Panc1 (cell line): ENCODE results near the gene MYEOV. TPM values are rescaled to one million over a fixed set of nuclear protein-coding genes. Genes with fewer than 3 reads are reported as not detected.
A peak's percentile ranks its signal among the peaks of the same experiment; 100 is the strongest.

Experiments used
- ATAC-seq: fragments of 200-7000 bp; cut with Tn5 transposase; 2 replicates; pipeline ENCODE4 v1.9.1; 2020; ENCODE audit warnings: mild to moderate bottlenecking, moderate library complexity
- BruUV-seq: library from RNA; stranded (reverse); fragments of 400-500 nt; replicated peaks from 2 replicates; lab custom pipeline; 2021; lab: Mats Ljungman, UMichigan
- CTCF ChIA-PET: fragments of 300-600 bp; sonication (Branson Sonifier 250); formaldehyde crosslinking; loops from one replicate; lab custom pipeline; 2022; ENCODE audit warnings: antibody characterized with exemption; lab: Charles Lee
- POLR2A ChIA-PET: fragments of 300-600 bp; sonication (Branson Sonifier 250); formaldehyde crosslinking; loops from one replicate; lab custom pipeline; 2022; ENCODE audit warnings: antibody characterized with exemption; lab: Charles Lee
- DNase-seq: peaks from one replicate; pipeline ENCODE4 v3.0.0-alpha.2; 2010; ENCODE audit warnings: low read depth, low spot score
- H3K27ac ChIP-seq: 2 replicates; pipeline ENCODE4 v1.5.1; 2011; ENCODE audit warnings: mild to moderate bottlenecking, low read length, inconsistent platforms
- H3K27me3 ChIP-seq: fragments of 200-500 bp; sonication (Bioruptor generic); 2 replicates; pipeline ENCODE4 v1.6.0; 2014; ENCODE audit warnings: low read length, inconsistent platforms; ENCODE audit not compliant: control insufficient read depth, insufficient read depth
- H3K36me3 ChIP-seq: fragments of 200-500 bp; sonication (Bioruptor generic); 2 replicates; pipeline ENCODE4 v1.5.1; 2014; ENCODE audit warnings: inconsistent platforms, mild to moderate bottlenecking, low read length, moderate library complexity; ENCODE audit not compliant: control insufficient read depth, insufficient read depth
- H3K4me1 ChIP-seq: 2 replicates; pipeline ENCODE4 v1.5.1; 2011; ENCODE audit warnings: inconsistent platforms, mild to moderate bottlenecking, low read length, moderate library complexity; ENCODE audit not compliant: control insufficient read depth, insufficient read depth
- H3K4me3 ChIP-seq, 2 experiments: 2 replicates each; pipeline ENCODE4 v1.5.1; 2011 to 2012; ENCODE audit warnings: low read depth in 2 of 2, low read length in 2 of 2, mild to moderate bottlenecking in 2 of 2, inconsistent platforms in 1 of 2, moderate library complexity in 1 of 2
- H3K9me3 ChIP-seq: fragments of 200-500 bp; sonication (Bioruptor generic); 2 replicates; pipeline ENCODE4 v1.5.1; 2014; ENCODE audit warnings: low read depth, mild to moderate bottlenecking, inconsistent platforms, low read length, moderate library complexity; ENCODE audit not compliant: control insufficient read depth, insufficient read depth
- POLR2AphosphoS5 ChIP-seq: IDR thresholded peaks from 2 replicates; pipeline ENCODE4 v1.6.1; 2012; ENCODE audit warnings: mild to moderate bottlenecking, low read depth, low read length, moderate library complexity
- SIN3A ChIP-seq: IDR thresholded peaks from 2 replicates; pipeline ENCODE4 v1.6.1; 2012; ENCODE audit warnings: low read depth, mild to moderate bottlenecking, low read length, moderate library complexity, borderline replicate concordance; ENCODE audit not compliant: insufficient read depth
- TCF7L2 ChIP-seq: IDR thresholded peaks from 2 replicates; pipeline ENCODE4 v1.6.1; 2011; ENCODE audit warnings: mild to moderate bottlenecking, low read depth, low read length, inconsistent platforms
- in situ Hi-C: cut with HindIII; loops from 2 replicates; pipeline ENCODE4 v1.10.0; 2016; ENCODE audit warnings: low sequenced_read_pairs, low pct_unique_long_range_greater_than_20kb
- intact Hi-C: fragments of 100-400 bp; cut with micrococcal nuclease; formaldehyde crosslinking; loops from one replicate; pipeline ENCODE4 v1.10.0; 2022; ENCODE audit not compliant: unreplicated experiment
- total RNA-seq: library from RNA; stranded (reverse); gene quantifications from one replicate; pipeline ENCODE4 v1.2.1, GENCODE V29; 2021; ENCODE audit not compliant: unreplicated experiment
- TF ChIP-seq, protein P1 (sequence below): fragments of 450-650 bp; IDR thresholded peaks from 2 replicates; pipeline ENCODE4 v1.5.1; 2017; ENCODE audit warnings: mild to moderate bottlenecking
- TF ChIP-seq, protein P2 (sequence below), 2 experiments: IDR thresholded peaks; 2 replicates each; pipeline ENCODE4 v1.6.1; 2011 to 2012; ENCODE audit warnings: low read depth in 2 of 2, control low read depth in 1 of 2, low read length in 1 of 2, mild to moderate bottlenecking in 1 of 2, moderate library complexity in 1 of 2; ENCODE audit not compliant: insufficient read depth in 1 of 2

MYEOV gene
- total RNA-seq, 1 experiment from 2014 or later: 69.8 TPM

DNA sequence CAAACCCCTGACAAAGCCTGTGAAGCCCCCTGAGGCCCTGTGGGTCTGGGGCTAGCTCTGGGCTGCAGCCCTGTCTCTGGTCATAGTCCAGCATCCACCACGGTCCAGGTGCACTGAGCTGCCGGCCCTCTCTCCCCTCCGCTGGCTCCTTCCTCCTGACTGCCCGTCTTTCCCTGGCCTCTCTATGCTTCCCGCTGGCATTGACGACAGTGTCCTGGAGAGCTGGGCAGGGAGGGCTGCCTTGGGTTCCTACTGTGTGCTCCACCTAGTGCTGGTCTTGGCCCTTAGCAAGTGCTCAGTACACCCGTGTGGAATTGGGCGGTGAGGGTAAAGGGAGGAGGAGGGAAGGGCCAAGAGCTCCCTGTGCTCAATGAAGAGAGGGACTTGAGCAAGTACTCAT lies 868 bp upstream of the MYEOV start:
- ChIA-PET POLR2A (interaction anchor here (0.6 to 1.4 kb wide), 2 partner anchors 13 to 382 kb away, joined by 4 to 8 read pairs; partner anchors contain the start of gene LTO1), CTCF (interaction anchor here (0.6 to 1.6 kb wide), 6 partner anchors 19 to 350 kb away, joined by 3 to 6 read pairs (median 4); no protein-coding TSS in a partner anchor)
- intact Hi-C loops (loop anchor here (10.0 kb wide), 2 partner anchors 72 to 202 kb away; no protein-coding TSS in a partner anchor), in situ Hi-C loops (no loop called here)
- DNase-seq: no peak
- Histone ChIP-seq H3K9me3 (no peaks in the 10 kb centered on the region), H3K4me3 (no peak overlapping the region), H3K27me3 (no peaks in the 10 kb centered on the region), H3K4me1 (peaks cover 32% of the 10 kb centered on the region), H3K36me3 (no peaks in the 10 kb centered on the region; the same call in 1 of the 2 replicates), H3K27ac (peak overlapping the region; percentile 84)
- TF ChIP-seq SIN3A (no peak), TCF7L2 (no peak), POLR2AphosphoS5 (no peak)
- TF ChIP-seq, protein P1, sequence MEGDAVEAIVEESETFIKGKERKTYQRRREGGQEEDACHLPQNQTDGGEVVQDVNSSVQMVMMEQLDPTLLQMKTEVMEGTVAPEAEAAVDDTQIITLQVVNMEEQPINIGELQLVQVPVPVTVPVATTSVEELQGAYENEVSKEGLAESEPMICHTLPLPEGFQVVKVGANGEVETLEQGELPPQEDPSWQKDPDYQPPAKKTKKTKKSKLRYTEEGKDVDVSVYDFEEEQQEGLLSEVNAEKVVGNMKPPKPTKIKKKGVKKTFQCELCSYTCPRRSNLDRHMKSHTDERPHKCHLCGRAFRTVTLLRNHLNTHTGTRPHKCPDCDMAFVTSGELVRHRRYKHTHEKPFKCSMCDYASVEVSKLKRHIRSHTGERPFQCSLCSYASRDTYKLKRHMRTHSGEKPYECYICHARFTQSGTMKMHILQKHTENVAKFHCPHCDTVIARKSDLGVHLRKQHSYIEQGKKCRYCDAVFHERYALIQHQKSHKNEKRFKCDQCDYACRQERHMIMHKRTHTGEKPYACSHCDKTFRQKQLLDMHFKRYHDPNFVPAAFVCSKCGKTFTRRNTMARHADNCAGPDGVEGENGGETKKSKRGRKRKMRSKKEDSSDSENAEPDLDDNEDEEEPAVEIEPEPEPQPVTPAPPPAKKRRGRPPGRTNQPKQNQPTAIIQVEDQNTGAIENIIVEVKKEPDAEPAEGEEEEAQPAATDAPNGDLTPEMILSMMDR: no peak
- TF ChIP-seq, protein P2, sequence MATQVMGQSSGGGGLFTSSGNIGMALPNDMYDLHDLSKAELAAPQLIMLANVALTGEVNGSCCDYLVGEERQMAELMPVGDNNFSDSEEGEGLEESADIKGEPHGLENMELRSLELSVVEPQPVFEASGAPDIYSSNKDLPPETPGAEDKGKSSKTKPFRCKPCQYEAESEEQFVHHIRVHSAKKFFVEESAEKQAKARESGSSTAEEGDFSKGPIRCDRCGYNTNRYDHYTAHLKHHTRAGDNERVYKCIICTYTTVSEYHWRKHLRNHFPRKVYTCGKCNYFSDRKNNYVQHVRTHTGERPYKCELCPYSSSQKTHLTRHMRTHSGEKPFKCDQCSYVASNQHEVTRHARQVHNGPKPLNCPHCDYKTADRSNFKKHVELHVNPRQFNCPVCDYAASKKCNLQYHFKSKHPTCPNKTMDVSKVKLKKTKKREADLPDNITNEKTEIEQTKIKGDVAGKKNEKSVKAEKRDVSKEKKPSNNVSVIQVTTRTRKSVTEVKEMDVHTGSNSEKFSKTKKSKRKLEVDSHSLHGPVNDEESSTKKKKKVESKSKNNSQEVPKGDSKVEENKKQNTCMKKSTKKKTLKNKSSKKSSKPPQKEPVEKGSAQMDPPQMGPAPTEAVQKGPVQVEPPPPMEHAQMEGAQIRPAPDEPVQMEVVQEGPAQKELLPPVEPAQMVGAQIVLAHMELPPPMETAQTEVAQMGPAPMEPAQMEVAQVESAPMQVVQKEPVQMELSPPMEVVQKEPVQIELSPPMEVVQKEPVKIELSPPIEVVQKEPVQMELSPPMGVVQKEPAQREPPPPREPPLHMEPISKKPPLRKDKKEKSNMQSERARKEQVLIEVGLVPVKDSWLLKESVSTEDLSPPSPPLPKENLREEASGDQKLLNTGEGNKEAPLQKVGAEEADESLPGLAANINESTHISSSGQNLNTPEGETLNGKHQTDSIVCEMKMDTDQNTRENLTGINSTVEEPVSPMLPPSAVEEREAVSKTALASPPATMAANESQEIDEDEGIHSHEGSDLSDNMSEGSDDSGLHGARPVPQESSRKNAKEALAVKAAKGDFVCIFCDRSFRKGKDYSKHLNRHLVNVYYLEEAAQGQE (IDR thresholded peaks at IDR 0.05; ENCODE audit: insufficient read depth in 1 of 2, low read depth in 2 of 2, low read length in 1 of 2): no peak
- no peak for ATAC-seq
- BruUV-seq: no TSS peak

DNA sequence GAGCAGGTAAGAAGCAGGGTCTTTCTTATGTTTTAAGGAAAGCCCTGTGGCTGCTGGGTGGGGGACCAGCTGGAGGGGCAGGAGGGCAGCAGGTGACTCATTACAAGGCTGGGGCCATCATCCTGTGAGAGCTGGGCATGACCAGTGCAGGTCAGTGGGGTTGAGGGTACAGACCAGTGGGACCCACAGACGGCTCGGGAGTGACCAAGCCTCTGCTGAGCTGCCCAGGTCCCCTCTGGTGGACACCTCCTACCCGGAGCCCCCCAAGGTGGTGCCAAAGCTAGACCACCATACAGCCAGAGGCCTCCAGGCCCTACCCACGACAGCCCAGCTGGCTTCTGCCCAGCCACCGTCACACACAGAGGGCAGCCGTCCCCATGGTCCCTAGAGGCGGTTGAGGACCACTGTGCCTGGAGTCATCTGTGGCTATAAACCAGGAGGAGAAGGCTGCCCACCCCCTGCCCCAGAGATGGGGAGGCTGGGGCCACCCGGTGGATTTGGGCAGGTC lies 670 bp downstream of the MYEOV start:
- intact Hi-C loops (loop anchor here (5.0 to 10.0 kb wide), 4 partner anchors 70 to 200 kb away; no protein-coding TSS in a partner anchor), in situ Hi-C loops (no loop called here)
- TF ChIP-seq, protein P1: no peak
- TF ChIP-seq, protein P2 (IDR thresholded peaks at IDR 0.05; ENCODE audit: insufficient read depth in 1 of 2, low read depth in 2 of 2, low read length in 1 of 2): no peak
- TF ChIP-seq SIN3A (no peak), TCF7L2 (no peak), POLR2AphosphoS5 (no peak; the same call in 1 of the 2 replicates)
- no peak for DNase-seq
- POLR2A ChIA-PET: interaction anchor here (0.6 to 1.4 kb wide), 6 partner anchors 12 to 380 kb away, joined by 3 to 5 read pairs (median 4); partner anchors contain the start of gene LTO1
- Histone ChIP-seq H3K9me3 (no peaks in the 10 kb centered on the region), H3K27me3 (no peaks in the 10 kb centered on the region), H3K27ac (peak overlapping the region; percentile 100), H3K36me3 (no peaks in the 10 kb centered on the region; the same call in 1 of the 2 replicates), H3K4me3 (peak overlapping the region; percentile 73 to 94), H3K4me1 (peaks cover 48% of the 10 kb centered on the region)
- ATAC-seq: peak; percentile 7
- CTCF ChIA-PET: interaction anchor here (0.6 to 1.4 kb wide), 3 partner anchors 163 to 294 kb away, joined by 4 to 7 read pairs (median 5); no protein-coding TSS in a partner anchor
- BruUV-seq: TSS peak; percentile 80
